HepG2 (cell line): Measurements from ENCODE around the gene IRF3. TPM values are rescaled to one million over a fixed set of nuclear protein-coding genes. Genes with fewer than 3 reads are reported as not detected.

Source experiments
- ARNT2 ChIP-seq: sonication (generic); formaldehyde crosslinking; IDR thresholded peaks from 2 replicates; pipeline ENCODE4 v1.8.0; 2022; ENCODE audit warnings: mild to moderate bottlenecking, low read depth, missing genetic modification reagents, moderate library complexity
- ATM ChIP-seq: fragments of 450-650 bp; IDR thresholded peaks from 2 replicates; pipeline ENCODE4 v1.7.1; 2017; ENCODE audit warnings: mild to moderate bottlenecking, borderline replicate concordance
- CHD4 ChIP-seq: fragments of 200-600 bp; sonication (generic); IDR thresholded peaks from 2 replicates; pipeline ENCODE4 v1.7.0; 2017; ENCODE audit warnings: mild to moderate bottlenecking, low read length, borderline replicate concordance
- DNMT3B ChIP-seq: conservative IDR thresholded peaks from 2 replicates; pipeline ENCODE4 v1.6.1; 2016; ENCODE audit warnings: missing biosample characterization, control low read depth
- GABPB1 ChIP-seq: IDR thresholded peaks from 2 replicates; pipeline ENCODE4 v1.6.1; 2016; ENCODE audit warnings: mild to moderate bottlenecking, missing genetic modification reagents, moderate library complexity, missing compliant biosample characterization
- GTF3A ChIP-seq: sonication (generic); formaldehyde crosslinking; conservative IDR thresholded peaks from 2 replicates; pipeline ENCODE4 v1.4.0; 2020; ENCODE audit warnings: mild to moderate bottlenecking, missing genetic modification reagents
- HDAC2 ChIP-seq: sonication (generic); formaldehyde crosslinking; IDR thresholded peaks from 2 replicates; pipeline ENCODE4 v1.4.0; 2020; ENCODE audit warnings: missing genetic modification reagents
- HMGXB3 ChIP-seq: sonication (generic); formaldehyde crosslinking; IDR thresholded peaks from 2 replicates; pipeline ENCODE4 v1.4.0; 2020; ENCODE audit warnings: missing genetic modification reagents, borderline replicate concordance
- HOXA9 ChIP-seq: sonication (generic); formaldehyde crosslinking; IDR thresholded peaks from 2 replicates; pipeline ENCODE4 v1.8.1; 2022; ENCODE audit warnings: missing genetic modification reagents, mild to moderate bottlenecking, moderate library complexity, borderline replicate concordance
- MED8 ChIP-seq: sonication (generic); formaldehyde crosslinking; IDR thresholded peaks from 2 replicates; pipeline ENCODE4 v1.8.1; 2023; ENCODE audit warnings: mild to moderate bottlenecking, missing genetic modification reagents; ENCODE audit not compliant: insufficient replicate concordance
- MIXL1 ChIP-seq: IDR thresholded peaks from 2 replicates; pipeline ENCODE4 v1.6.1; 2016
- NFE2L2 ChIP-seq: fragments of 150-350 bp; IDR thresholded peaks from 2 replicates; pipeline ENCODE4 v1.6.1; 2014; ENCODE audit warnings: low read length
- NFIB ChIP-seq: sonication (generic); formaldehyde crosslinking; IDR thresholded peaks from 2 replicates; pipeline ENCODE4 v1.9.0; 2021; ENCODE audit warnings: missing genetic modification reagents, mild to moderate bottlenecking, borderline replicate concordance
- PRDM4 ChIP-seq: sonication (generic); formaldehyde crosslinking; IDR thresholded peaks from 2 replicates; pipeline ENCODE4 v1.9.0; 2021; ENCODE audit warnings: missing genetic modification reagents, borderline replicate concordance
- ZKSCAN5 ChIP-seq: sonication (generic); formaldehyde crosslinking; IDR thresholded peaks from 2 replicates; pipeline ENCODE4 v1.5.1; 2020; ENCODE audit warnings: mild to moderate bottlenecking, missing genetic modification reagents
- ZNF549 ChIP-seq: sonication (generic); formaldehyde crosslinking; IDR thresholded peaks from 2 replicates; pipeline ENCODE4 v1.5.0; 2020; ENCODE audit warnings: missing genetic modification reagents
- polyA plus RNA-seq, 8 experiments: library from polyadenylated mRNA; depleted of rRNA in 3 of 8; stranded (reverse) in 7 of 8; unstranded in 1 of 8; fragments of >200 nt; fragmentation: Illumina TruSeq in 4 of 8; extraction: Trizol in 4 of 8; gene quantifications; 2 replicates each; pipeline versions ENCODE4 v1.2.1 to v1.2.3, GENCODE V29; 2011 to 2016; ENCODE audit warnings: low read depth in 4 of 8, missing spikeins in 1 of 8, mixed read lengths in 1 of 8; ENCODE audit not compliant: insufficient read depth in 1 of 8
- total RNA-seq, 5 experiments: library from RNA; depleted of rRNA; stranded (reverse); fragments of >200 nt; fragmentation: Illumina TruSeq; extraction: Trizol; gene quantifications; 2 replicates each; pipeline ENCODE4 v1.2.3, GENCODE V29; 2016; ENCODE audit warnings: low read depth in 1 of 5
- TF ChIP-seq, protein P1 (sequence below): sonication (generic); formaldehyde crosslinking; IDR thresholded peaks from 2 replicates; pipeline ENCODE4 v1.8.0; 2022; ENCODE audit warnings: mild to moderate bottlenecking, missing genetic modification reagents; ENCODE audit not compliant: insufficient replicate concordance
- TF ChIP-seq, protein P2 (sequence below): sonication (generic); formaldehyde crosslinking; IDR thresholded peaks from 2 replicates; pipeline ENCODE4 v1.8.1; 2023; ENCODE audit warnings: mild to moderate bottlenecking, moderate library complexity, missing genetic modification reagents
- TF ChIP-seq, protein P3 (sequence below): sonication (generic); formaldehyde crosslinking; IDR thresholded peaks from 2 replicates; pipeline ENCODE4 v1.5.0; 2020; ENCODE audit warnings: missing genetic modification reagents

IRF3 gene
- total and polyA plus RNA-seq, 2 of the 13 experiments (the other 11 are each of a cell fraction or from before 2014, with no cell fraction given), result 61.9 to 65.5 TPM

DNA sequence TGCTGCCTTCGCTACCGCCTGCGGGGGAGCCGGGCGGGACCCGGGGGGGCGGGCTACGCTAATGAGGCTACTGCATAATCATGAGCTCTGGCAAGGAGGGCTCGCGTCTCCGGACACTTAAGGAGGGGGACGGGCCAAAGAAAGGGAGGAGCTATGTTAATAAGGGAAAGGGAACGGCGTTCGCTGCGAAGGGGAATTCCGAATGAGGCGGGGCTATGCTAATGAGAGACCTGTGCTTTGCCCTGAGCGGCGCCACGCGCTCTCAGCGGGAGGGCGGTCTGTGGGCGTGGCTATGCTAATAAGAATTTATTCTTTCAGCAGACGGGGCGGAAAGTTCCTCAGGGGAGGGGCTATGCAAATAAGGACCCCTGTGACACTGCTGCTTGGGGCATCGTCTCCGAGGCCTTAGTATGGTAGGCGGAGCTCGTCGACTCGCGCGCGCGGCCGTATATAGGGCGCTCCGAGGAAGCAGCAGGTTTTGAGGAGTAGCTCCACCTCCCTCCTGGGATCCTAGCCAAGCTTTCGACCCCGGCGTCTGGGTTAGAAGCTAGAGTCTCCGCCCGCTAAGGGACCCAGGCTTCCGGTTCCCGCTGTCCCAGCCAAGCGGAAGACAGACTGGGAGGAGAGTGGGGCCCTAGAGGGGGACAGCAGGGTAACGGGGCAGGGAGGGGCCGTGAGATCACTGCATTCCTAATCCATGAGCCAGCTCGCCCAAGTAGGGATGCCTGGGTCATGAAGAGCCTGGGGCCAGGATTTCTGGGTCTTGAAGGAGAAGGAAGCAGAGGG lies 25.4 kb downstream of the IRF3 start, which contains the start of gene RRAS (continued):
- no peak for TF ChIP-seq PRDM4 (CRISPR knock-in tag)
- no peak; the same call in 1 of the 2 replicates for TF ChIP-seq HMGXB3 (CRISPR knock-in tag)
- TF ChIP-seq ZKSCAN5, result no peak
- TF ChIP-seq, protein P1, sequence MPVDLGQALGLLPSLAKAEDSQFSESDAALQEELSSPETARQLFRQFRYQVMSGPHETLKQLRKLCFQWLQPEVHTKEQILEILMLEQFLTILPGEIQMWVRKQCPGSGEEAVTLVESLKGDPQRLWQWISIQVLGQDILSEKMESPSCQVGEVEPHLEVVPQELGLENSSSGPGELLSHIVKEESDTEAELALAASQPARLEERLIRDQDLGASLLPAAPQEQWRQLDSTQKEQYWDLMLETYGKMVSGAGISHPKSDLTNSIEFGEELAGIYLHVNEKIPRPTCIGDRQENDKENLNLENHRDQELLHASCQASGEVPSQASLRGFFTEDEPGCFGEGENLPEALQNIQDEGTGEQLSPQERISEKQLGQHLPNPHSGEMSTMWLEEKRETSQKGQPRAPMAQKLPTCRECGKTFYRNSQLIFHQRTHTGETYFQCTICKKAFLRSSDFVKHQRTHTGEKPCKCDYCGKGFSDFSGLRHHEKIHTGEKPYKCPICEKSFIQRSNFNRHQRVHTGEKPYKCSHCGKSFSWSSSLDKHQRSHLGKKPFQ (CRISPR knock-in tag), result no peak
- TF ChIP-seq NFIB (CRISPR knock-in tag), result no peak
- no peak for TF ChIP-seq GTF3A (CRISPR knock-in tag)
- TF ChIP-seq, protein P2, sequence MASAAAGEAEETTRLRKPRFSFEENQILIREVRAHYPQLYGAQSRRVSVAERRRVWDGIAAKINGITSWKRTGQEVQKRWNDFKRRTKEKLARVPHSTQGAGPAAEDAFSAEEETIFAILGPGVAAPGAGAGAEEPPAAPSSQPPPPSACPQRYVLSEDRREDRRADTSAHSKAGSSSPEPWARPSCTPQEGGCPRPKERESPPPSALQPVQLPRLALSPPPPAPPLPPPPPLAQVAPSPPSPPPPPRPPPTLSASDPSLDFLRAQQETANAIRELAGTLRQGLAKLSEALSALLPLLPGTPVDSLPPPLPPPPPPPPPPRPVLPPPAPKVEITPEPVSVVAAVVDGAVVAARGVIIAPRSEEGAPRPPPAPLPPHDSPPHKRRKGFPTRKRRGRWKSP, result no peak
- no peak; the same call in 1 of the 2 replicates for TF ChIP-seq ARNT2
- no peak for TF ChIP-seq ATM
- TF ChIP-seq, protein P3, sequence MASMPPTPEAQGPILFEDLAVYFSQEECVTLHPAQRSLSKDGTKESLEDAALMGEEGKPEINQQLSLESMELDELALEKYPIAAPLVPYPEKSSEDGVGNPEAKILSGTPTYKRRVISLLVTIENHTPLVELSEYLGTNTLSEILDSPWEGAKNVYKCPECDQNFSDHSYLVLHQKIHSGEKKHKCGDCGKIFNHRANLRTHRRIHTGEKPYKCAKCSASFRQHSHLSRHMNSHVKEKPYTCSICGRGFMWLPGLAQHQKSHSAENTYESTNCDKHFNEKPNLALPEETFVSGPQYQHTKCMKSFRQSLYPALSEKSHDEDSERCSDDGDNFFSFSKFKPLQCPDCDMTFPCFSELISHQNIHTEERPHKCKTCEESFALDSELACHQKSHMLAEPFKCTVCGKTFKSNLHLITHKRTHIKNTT (CRISPR knock-in tag), result no peak
- TF ChIP-seq MIXL1 (CRISPR knock-in tag), result no peak; the same call in 1 of the 2 replicates
- TF ChIP-seq MED8 (CRISPR knock-in tag), result no peak
- TF ChIP-seq HOXA9 (CRISPR knock-in tag), result no peak
- TF ChIP-seq NFE2L2, result no peak
- TF ChIP-seq GABPB1 (CRISPR knock-in tag), result peak; percentile 91
- TF ChIP-seq HDAC2, result peak; percentile 71; the same call in 1 of the 2 replicates
- no peak for TF ChIP-seq CHD4
- no peak for TF ChIP-seq DNMT3B (CRISPR knock-in tag)
- no peak for TF ChIP-seq ZNF549
